Gastrocnemius medialis (tissue), 4 donors: Measurements from ENCODE around the gene COMMD2.

ENCODE experiments used
- CTCF ChIP-seq, 5 experiments: fragments of 450-650 bp in 3 of 5; fragments of 200-600 bp in 2 of 5; sonication (generic) in 2 of 5; IDR thresholded peaks in 4 of 5; conservative IDR thresholded peaks in 1 of 5; 1 replicate in 4 of 5; 2 replicates in 1 of 5; pipeline ENCODE4 v1.5.1; 2016 to 2019; ENCODE audit warnings: antibody characterized with exemption in 5 of 5, mild to moderate bottlenecking in 3 of 5, moderate library complexity in 3 of 5
- POLR2A ChIP-seq, 2 donors: fragments of 450-650 bp; IDR thresholded peaks; one replicate each; pipeline ENCODE4 v1.6.1; 2017; ENCODE audit warnings: antibody characterized with exemption in 2 of 2, mild to moderate bottlenecking in 2 of 2, moderate library complexity in 2 of 2

DNA sequence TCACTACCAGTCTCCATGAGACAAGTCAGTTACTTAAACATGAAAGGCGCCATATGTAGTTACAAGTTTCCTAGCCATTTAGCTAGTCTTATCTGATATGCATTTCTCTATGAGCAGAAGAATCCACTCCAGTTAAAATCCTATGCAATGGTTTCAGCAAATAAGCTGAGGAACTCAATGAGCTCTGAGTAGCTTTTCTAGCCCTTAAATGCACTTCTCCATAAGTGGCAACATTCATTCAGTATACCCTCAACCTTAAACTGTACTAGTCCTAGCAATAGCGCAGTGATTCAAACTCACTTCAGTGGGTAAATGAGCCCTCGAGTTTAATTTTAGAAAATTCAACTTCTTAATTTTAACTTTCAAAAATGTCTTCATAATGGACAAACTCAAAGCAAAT is 7.7 kb downstream of the COMMD2 start:
- TF ChIP-seq CTCF (IDR thresholded peaks at IDR 0.05 in 4 of 5, conservative IDR thresholded peaks at IDR 0.05 in 1 of 5) (no peak), POLR2A (IDR thresholded peaks at IDR 0.05) (no peak)
